Measurements from ENCODE around the gene SLK. TPM values are rescaled to one million over a fixed set of nuclear protein-coding genes. Genes with fewer than 3 reads are reported as not detected.

The SLK gene
- total and polyA plus RNA-seq, 10 of the 15 experiments (the other 5 are each of a cell fraction or from before 2014, with no cell fraction given): 2.5 to 24.2 (median 11.1) TPM

DNA sequence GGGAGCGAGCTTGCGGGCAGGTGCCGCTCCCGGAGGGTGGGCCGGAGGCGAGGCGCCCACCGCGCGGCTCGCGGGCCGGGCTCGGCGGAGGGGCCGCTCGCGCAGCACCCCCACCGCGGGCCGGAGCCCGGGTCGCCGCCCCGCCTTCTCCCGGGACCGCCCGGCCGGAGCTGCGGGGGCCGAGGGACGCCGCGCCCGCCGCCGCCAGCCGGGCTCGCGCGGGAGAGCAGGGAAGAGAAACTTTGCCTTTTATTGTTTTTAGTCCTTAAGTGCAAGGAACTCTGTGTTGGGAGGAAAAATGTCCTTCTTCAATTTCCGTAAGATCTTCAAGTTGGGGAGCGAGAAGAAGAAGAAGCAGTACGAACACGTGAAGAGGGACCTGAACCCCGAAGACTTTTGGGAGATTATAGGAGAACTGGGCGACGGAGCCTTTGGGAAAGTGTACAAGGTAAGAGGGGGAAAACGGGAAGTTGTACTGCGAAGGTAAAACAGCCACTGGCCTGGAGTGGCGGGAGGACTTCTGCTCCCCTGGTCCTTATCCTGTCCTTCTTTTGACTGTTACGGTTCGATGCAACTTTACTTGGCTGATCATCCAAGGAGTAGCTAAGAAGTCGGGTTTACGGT, 620 bp downstream of the SLK start (continued):
- no peak for TF ChIP-seq ZNF384 (IDR thresholded peaks at IDR 0.05; ENCODE audit: borderline replicate concordance, low read depth, low read length)
- TF ChIP-seq TCF12 (IDR thresholded peaks at IDR 0.05; ENCODE audit: low read depth, low read length): no peak
- 0 out of 2 replicates have a peak, but pooled peaks have one; percentile 2 for TF ChIP-seq NKRF (conservative IDR thresholded peaks at IDR 0.05)
- no peak for TF ChIP-seq RB1 (IDR thresholded peaks at IDR 0.05; ENCODE audit: borderline replicate concordance)
- no peak for TF ChIP-seq MEF2B (IDR thresholded peaks at IDR 0.05; ENCODE audit: partially characterized antibody, poor library complexity, severe bottlenecking)
- no peak for TF ChIP-seq FOXM1 (IDR thresholded peaks at IDR 0.05; ENCODE audit: low read depth, low read length)
- TF ChIP-seq MLLT1 (IDR thresholded peaks at IDR 0.05): no peak
- no peak for TF ChIP-seq BRCA1 (IDR thresholded peaks at IDR 0.05; ENCODE audit: low read depth, low read length)
- TF ChIP-seq ATF2 (IDR thresholded peaks at IDR 0.05; ENCODE audit: low read length): no peak
- TF ChIP-seq CEBPB (IDR thresholded peaks at IDR 0.05; ENCODE audit: borderline replicate concordance in 1 of 2, low read depth in 2 of 2, low read length in 2 of 2): no peak
- TF ChIP-seq SREBF2 (IDR thresholded peaks at IDR 0.05; ENCODE audit: low read length): no peak
- no peak for TF ChIP-seq ZSCAN29 (IDR thresholded peaks at IDR 0.05)
- TF ChIP-seq STAT3 (IDR thresholded peaks at IDR 0.05; ENCODE audit: low read depth, low read length): no peak
- no peak for TF ChIP-seq SRF (IDR thresholded peaks at IDR 0.05; ENCODE audit: low read depth in 2 of 2, low read length in 2 of 2)
- no peak for TF ChIP-seq ESRRA (IDR thresholded peaks at IDR 0.05; ENCODE audit: low read length)
- no peak for TF ChIP-seq YY1 (IDR thresholded peaks at IDR 0.05; ENCODE audit: low read depth, low read length)
- TF ChIP-seq EGR1 (IDR thresholded peaks at IDR 0.05; ENCODE audit: borderline replicate concordance in 1 of 2, low read depth in 2 of 2, low read length in 2 of 2): peak in 1 of 2 experiments; percentile 57; a peak in 1 of 3 replicates

All from GM12878 (cell line).